Glutamatergic neuron (in vitro differentiated cells): Measurements from ENCODE around the gene PRSS1. TPM values are rescaled to one million over a fixed set of nuclear protein-coding genes. Genes with fewer than 3 reads are reported as not detected.

ENCODE experiments used
- DNase-seq: peaks from one replicate; pipeline ENCODE4 v3.0.0; 2022
- H3K27ac Mint-ChIP-seq: one replicate; pipeline ENCODE4 v1.8.0; 2020; ENCODE audit warnings: mild to moderate bottlenecking, mixed read lengths, inconsistent platforms; ENCODE audit not compliant: unreplicated experiment
- H3K27me3 Mint-ChIP-seq: one replicate; pipeline ENCODE4 v1.8.0; 2020; ENCODE audit warnings: mild to moderate bottlenecking, moderate library complexity, mixed read lengths, inconsistent platforms; ENCODE audit not compliant: unreplicated experiment
- H3K36me3 Mint-ChIP-seq: one replicate; pipeline ENCODE4 v1.8.0; 2020; ENCODE audit warnings: mild to moderate bottlenecking, mixed read lengths, inconsistent platforms; ENCODE audit not compliant: unreplicated experiment
- H3K4me1 Mint-ChIP-seq: one replicate; pipeline ENCODE4 v1.8.0; 2020; ENCODE audit warnings: mild to moderate bottlenecking, low read depth, mixed read lengths, inconsistent platforms; ENCODE audit not compliant: unreplicated experiment
- H3K4me3 Mint-ChIP-seq: one replicate; pipeline ENCODE4 v1.8.0; 2020; ENCODE audit warnings: mild to moderate bottlenecking, mixed read lengths, inconsistent platforms; ENCODE audit not compliant: unreplicated experiment
- H3K9me3 Mint-ChIP-seq: one replicate; pipeline ENCODE4 v1.8.0; 2020; ENCODE audit warnings: mild to moderate bottlenecking, moderate library complexity, mixed read lengths, inconsistent platforms; ENCODE audit not compliant: unreplicated experiment
- CTCF ChIP-seq: fragments of 200-600 bp; sonication (generic); IDR thresholded peaks from one replicate; pipeline ENCODE4 v1.5.0; 2021; ENCODE audit not compliant: partially characterized antibody, unreplicated experiment
- total RNA-seq: library from RNA; stranded (reverse); fragmentation: NEBNext Ultra II Directional; extraction: Animal tissue kit (Norgen Biotek cat#: 25700); gene quantifications from one replicate; pipeline ENCODE4 v1.2.1, GENCODE V29; 2021; ENCODE audit not compliant: unreplicated experiment

The PRSS1 gene
- total RNA-seq, 1 donor from 2014 or later: not detected

GRCh38 chr7:142796501-142797390 lies 47.5 kb downstream of the PRSS1 start:
- H3K27me3 Mint-ChIP-seq: peaks cover 25% of the 10 kb centered on the region
- TF ChIP-seq CTCF: no peak
- peaks cover 9% of the 10 kb centered on the region for H3K9me3 Mint-ChIP-seq
- DNase-seq: peak; percentile 33
- H3K27ac Mint-ChIP-seq: no peak overlapping the region
- H3K36me3 Mint-ChIP-seq: no peaks in the 10 kb centered on the region
- peaks cover 6% of the 10 kb centered on the region for H3K4me1 Mint-ChIP-seq
- peak overlapping the region; percentile 80 for H3K4me3 Mint-ChIP-seq

- DNase-seq: no peak
- Mint-ChIP-seq H3K27ac (peak overlapping the region; percentile 44), H3K4me3 (peak overlapping the region; percentile 87), H3K9me3 (peaks cover 9% of the 10 kb centered on the region), H3K4me1 (peaks cover 6% of the 10 kb centered on the region), H3K36me3 (no peaks in the 10 kb centered on the region), H3K27me3 (peaks cover 25% of the 10 kb centered on the region)
- no peak for TF ChIP-seq CTCF
These were observed 48.4 kb downstream of the PRSS1 start for GRCh38 chr7:142797391-142798377.

GRCh38 chr7:142798451-142799436 lies 49.5 kb downstream of the PRSS1 start:
- no peak overlapping the region for H3K4me3 Mint-ChIP-seq
- no peak overlapping the region for H3K27ac Mint-ChIP-seq
- DNase-seq: no peak

GRCh38 chr7:142799437-142799835 lies 50.2 kb downstream of the PRSS1 start:
- Mint-ChIP-seq H3K27ac (no peak overlapping the region), H3K27me3 (peaks cover 24% of the 10 kb centered on the region), H3K4me3 (no peak overlapping the region), H3K36me3 (no peaks in the 10 kb centered on the region), H3K4me1 (peaks cover 6% of the 10 kb centered on the region), H3K9me3 (peaks cover 9% of the 10 kb centered on the region)
- DNase-seq: no peak
- TF ChIP-seq CTCF: no peak

More at GRCh38 chr7:142798451-142799436, 49.5 kb downstream of the PRSS1 start:
- Mint-ChIP-seq H3K27me3 (peaks cover 25% of the 10 kb centered on the region), H3K36me3 (no peaks in the 10 kb centered on the region), H3K9me3 (peaks cover 9% of the 10 kb centered on the region), H3K4me1 (peaks cover 6% of the 10 kb centered on the region)
- TF ChIP-seq CTCF: no peak
